Right lobe of liver (tissue), 6 donors: ENCODE measurements around the gene SMPDL3A. TPM values are rescaled to one million over a fixed set of nuclear protein-coding genes. Genes with fewer than 3 reads are reported as not detected.

ENCODE experiments used
- ATAC-seq, 4 donors: fragments of 200-7000 bp; cut with Tn5 transposase; one replicate each; pipeline ENCODE4 v1.9.1; 2020; ENCODE audit warnings: mild to moderate bottlenecking in 4 of 4, moderate library complexity in 4 of 4
- DNase-seq, 3 donors: peaks; one replicate each; pipeline ENCODE4 v3.0.0-alpha.2; 2020
- H3K27ac ChIP-seq, 3 donors: fragments of 200-600 bp; one replicate each; pipeline ENCODE4 v1.8.0; 2022
- H3K27me3 ChIP-seq, 2 donors: fragments of 200-600 bp; one replicate each; pipeline ENCODE4 v1.8.0; 2022
- H3K36me3 ChIP-seq, 4 donors: fragments of 200-600 bp; sonication (generic) in 1 of 4; one replicate each; pipeline versions ENCODE4 v1.5.1 to v1.8.0; 2017 to 2022; ENCODE audit warnings: control low read depth in 1 of 4
- H3K4me1 ChIP-seq, 4 donors: fragments of 200-600 bp; sonication (generic) in 1 of 4; one replicate each; pipeline versions ENCODE4 v1.5.1 to v1.8.0; 2017 to 2022; ENCODE audit warnings: control low read depth in 1 of 4
- H3K4me3 ChIP-seq, 3 donors: fragments of 200-600 bp; one replicate each; pipeline ENCODE4 v1.8.0; 2022
- H3K9me3 ChIP-seq, 4 donors: fragments of 200-600 bp; sonication (generic) in 1 of 4; one replicate each; pipeline versions ENCODE4 v1.5.1 to v1.8.0; 2017 to 2022; ENCODE audit warnings: control low read depth in 1 of 4
- POLR2A ChIP-seq: fragments of 450-650 bp; IDR thresholded peaks from one replicate; pipeline ENCODE4 v1.6.1; 2017; ENCODE audit warnings: antibody characterized with exemption, mild to moderate bottlenecking
- WGBS: methylation state at CpG from one replicate; pipeline ENCODE4 v1.1.6; 2018; ENCODE audit warnings: low coverage, low lambda C conversion rate; ENCODE audit not compliant: insufficient coverage; ENCODE audit errors: missing lambda C conversion rate; 5-methylcytosine and 5-hydroxymethylcytosine counted together
- intact Hi-C, 2 donors: fragments of 100-400 bp; cut with DNase I; formaldehyde crosslinking; loops; one replicate each; pipeline versions ENCODE4 v1.11.2 to v1.14.1; 2022
- total RNA-seq, 6 experiments: library from RNA; depleted of rRNA in 2 of 6; stranded (reverse); fragments of >200 nt in 2 of 6; fragmentation: NEBNext Ultra II Directional in 3 of 6; extraction: Animal tissue kit (Norgen Biotek cat#: 25700) in 3 of 6; gene quantifications; one replicate each; pipeline versions ENCODE4 v1.1.0 to v1.2.4, GENCODE V29; 2016 to 2023
- TF ChIP-seq, protein P1 (sequence below), 4 donors: fragments of 200-600 bp in 3 of 4; fragments of 450-650 bp in 1 of 4; IDR thresholded peaks; one replicate each; pipeline versions ENCODE4 v1.5.1 to v1.8.0; 2016 to 2022; ENCODE audit warnings: antibody characterized with exemption in 4 of 4, mild to moderate bottlenecking in 2 of 4
- donor health status: DM: no; HTN: yes; CAD: no.
- donor health status: DM: no; HTN: no; CAD: no.
- donor health status: DM: no; HTN: no; CAD: no.
- donor health status: DM: no; HTN: yes; CAD: no.
- donor health status: DM: no; HTN: yes; CAD: no.

The SMPDL3A gene
- total RNA-seq, 6 experiments from 2014 or later: 27.5 to 51.9 (median 36.1) TPM

DNA sequence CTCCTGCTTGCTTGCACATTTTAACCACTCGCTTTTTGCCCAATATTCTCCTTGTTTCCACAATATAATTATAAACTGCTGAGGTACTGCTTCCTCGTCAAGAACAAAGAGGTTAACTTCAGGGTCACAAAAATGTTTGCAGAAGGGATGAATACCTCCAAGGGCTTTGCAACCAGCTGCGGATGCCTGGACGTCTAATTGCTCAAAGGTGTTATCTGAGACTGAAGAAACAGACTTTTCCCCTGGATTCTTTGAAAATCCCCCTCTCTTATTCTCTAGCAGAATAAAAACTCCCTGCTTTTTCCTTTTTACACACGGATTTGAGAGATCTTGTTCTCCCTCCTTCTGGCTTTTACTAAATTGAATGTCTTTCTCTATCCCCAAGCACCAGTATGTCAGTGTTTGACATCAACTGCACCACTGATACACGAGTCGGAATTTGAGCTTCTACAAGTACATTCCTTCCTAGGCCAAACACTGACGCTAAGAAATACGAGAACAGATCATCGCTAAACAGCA is 336 bp upstream of the SMPDL3A start:
- TF ChIP-seq, protein P1, sequence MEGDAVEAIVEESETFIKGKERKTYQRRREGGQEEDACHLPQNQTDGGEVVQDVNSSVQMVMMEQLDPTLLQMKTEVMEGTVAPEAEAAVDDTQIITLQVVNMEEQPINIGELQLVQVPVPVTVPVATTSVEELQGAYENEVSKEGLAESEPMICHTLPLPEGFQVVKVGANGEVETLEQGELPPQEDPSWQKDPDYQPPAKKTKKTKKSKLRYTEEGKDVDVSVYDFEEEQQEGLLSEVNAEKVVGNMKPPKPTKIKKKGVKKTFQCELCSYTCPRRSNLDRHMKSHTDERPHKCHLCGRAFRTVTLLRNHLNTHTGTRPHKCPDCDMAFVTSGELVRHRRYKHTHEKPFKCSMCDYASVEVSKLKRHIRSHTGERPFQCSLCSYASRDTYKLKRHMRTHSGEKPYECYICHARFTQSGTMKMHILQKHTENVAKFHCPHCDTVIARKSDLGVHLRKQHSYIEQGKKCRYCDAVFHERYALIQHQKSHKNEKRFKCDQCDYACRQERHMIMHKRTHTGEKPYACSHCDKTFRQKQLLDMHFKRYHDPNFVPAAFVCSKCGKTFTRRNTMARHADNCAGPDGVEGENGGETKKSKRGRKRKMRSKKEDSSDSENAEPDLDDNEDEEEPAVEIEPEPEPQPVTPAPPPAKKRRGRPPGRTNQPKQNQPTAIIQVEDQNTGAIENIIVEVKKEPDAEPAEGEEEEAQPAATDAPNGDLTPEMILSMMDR (IDR thresholded peaks at IDR 0.05): no peak
- TF ChIP-seq POLR2A: no peak
- Histone ChIP-seq H3K27me3 (no peaks in the 10 kb centered on the region), H3K4me3 (peak overlapping the region; percentile 61 to 82 (median 79)), H3K9me3 (no peaks in the 10 kb centered on the region), H3K27ac (peak overlapping the region; percentile 95 to 100 (median 99)), H3K36me3 (no peaks in the 10 kb centered on the region), H3K4me1 (peaks cover 0 to 28% (median 6%) of the 10 kb centered on the region in 4 donors)
- intact Hi-C loops: no loop called here
- ATAC-seq: no peak
- 5% methylated on average over 10 of the region's 10 CpGs for WGBS
- no peak for DNase-seq

DNA sequence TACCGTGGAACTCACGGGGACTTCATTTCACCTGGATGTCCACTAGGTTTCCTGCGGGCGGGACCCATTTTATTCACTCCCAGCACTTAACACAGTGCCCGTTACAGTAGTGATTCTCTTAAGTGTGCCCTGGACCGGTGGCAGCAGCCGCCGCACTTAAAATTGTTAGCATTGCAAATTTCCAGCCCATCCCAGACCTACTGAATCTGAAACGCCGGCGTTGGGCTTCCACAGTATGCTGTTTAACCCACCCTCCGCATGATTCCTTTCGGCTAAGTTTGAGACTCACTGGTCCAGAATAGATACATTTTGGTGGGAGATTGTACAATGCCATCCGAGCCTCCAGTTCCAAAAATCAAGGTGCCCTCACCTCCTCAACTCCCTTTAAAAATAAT is 967 bp downstream of the SMPDL3A start:
- no peak for ATAC-seq
- intact Hi-C loops: no loop called here
- Histone ChIP-seq H3K9me3 (no peaks in the 10 kb centered on the region), H3K4me1 (peaks cover 0 to 28% (median 6%) of the 10 kb centered on the region in 4 donors), H3K36me3 (no peaks in the 10 kb centered on the region), H3K4me3 (peak overlapping the region; percentile 61 to 82 (median 79)), H3K27ac (peak overlapping the region; percentile 95 to 100 (median 99)), H3K27me3 (no peaks in the 10 kb centered on the region)
- 2% methylated on average over 9 of the region's 14 CpGs for WGBS
- no peak for DNase-seq
- TF ChIP-seq POLR2A: no peak
- TF ChIP-seq, protein P1 (IDR thresholded peaks at IDR 0.05): no peak

DNA sequence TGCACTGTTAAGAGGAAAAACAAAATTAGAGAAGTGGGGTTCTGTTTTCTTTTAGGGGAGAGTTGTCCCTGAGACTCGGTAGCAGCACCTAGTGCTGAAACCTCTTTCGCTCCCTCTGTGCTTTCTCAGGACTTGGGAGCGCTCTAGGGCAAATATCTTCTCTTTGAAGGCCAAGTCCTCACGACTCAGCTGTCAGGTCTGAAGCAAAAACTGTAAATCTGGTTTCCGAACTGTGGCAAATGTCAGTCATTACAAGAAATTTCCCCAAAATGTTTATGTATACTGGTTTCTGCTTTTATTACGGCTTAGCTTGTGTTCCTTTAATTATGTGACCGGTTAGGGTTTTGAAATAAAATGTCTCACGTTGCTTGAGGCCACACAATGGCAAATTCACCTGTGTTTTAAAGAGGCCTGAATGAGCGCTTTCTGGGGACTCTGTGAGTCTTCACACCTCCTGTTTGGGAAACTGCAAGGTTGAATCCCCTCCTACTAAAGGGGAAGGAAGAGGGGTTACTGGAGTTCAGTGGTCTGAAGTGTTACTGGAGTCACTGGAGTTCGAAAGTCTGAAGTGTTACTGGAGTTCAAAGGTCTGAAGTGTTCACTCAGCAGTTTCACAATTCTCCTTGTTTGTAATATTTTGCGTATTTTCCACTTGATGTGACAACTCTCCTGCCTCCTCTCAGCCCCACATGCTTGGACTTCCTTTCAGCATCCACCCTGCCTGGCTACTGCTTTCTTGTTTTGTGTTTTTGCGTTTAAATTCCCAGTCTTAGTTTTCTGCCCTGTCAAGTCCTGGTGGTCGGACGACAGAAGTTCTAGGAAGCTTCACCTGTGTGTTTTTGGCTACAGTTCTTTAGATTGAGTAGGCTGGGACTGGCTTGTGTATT is 1.6 kb downstream of the SMPDL3A start:
- Histone ChIP-seq H3K4me3 (peak overlapping the region; percentile 61 to 82 (median 79)), H3K9me3 (no peaks in the 10 kb centered on the region), H3K27ac (peak overlapping the region; percentile 95 to 100 (median 99)), H3K4me1 (peaks cover 0 to 28% (median 6%) of the 10 kb centered on the region in 4 donors), H3K36me3 (no peaks in the 10 kb centered on the region), H3K27me3 (no peaks in the 10 kb centered on the region)
- TF ChIP-seq, protein P1 (IDR thresholded peaks at IDR 0.05): no peak
- TF ChIP-seq POLR2A: peak; percentile 51
- peak in 1 of 3 donors; percentile 57 for DNase-seq
- intact Hi-C loops: no loop called here
- 11% methylated on average over 14 of the region's 14 CpGs for WGBS
- peak; percentile 59 to 71 (median 62) for ATAC-seq

DNA sequence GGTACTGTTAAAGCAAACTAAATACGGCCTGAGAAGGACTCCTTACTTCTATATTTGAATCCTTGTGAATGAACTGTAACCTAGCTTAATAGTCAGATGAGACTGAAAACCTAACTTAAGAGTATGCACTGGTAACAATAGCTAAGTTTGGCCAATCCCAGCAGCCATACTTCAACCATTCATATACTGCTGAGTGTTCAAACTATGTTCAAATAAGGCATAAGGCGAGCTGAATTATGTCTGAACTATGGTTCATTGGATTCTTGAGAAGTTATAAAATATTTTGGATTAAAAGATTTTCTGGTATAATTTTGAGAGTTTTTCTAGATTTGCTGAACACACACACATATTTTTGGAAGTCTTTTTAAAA is 2.2 kb downstream of the SMPDL3A start:
- intact Hi-C loops: no loop called here
- peaks cover 0 to 31% (median 6%) of the 10 kb centered on the region in 4 donors for H3K4me1 ChIP-seq
- no peaks in the 10 kb centered on the region for H3K9me3 ChIP-seq
- H3K4me3 ChIP-seq: peak overlapping the region in 2 of 3 donors; percentile 79 to 82
- H3K36me3 ChIP-seq: no peaks in the 10 kb centered on the region
- 39% methylated on average over 2 of the region's 2 CpGs for WGBS
- H3K27me3 ChIP-seq: no peaks in the 10 kb centered on the region
- TF ChIP-seq, protein P1 (IDR thresholded peaks at IDR 0.05): no peak
- no peak for TF ChIP-seq POLR2A
- peak overlapping the region; percentile 95 to 100 (median 99) for H3K27ac ChIP-seq
- no peak for ATAC-seq
- DNase-seq: no peak
